Endothelial cell of umbilical vein (primary cell): ENCODE data around the gene CDK2. TPM values are rescaled to one million over a fixed set of nuclear protein-coding genes. Genes with fewer than 3 reads are reported as not detected.

Experiments used
- BruUV-seq: library from RNA; stranded (reverse); fragments of 400-500 nt; replicated peaks from 2 replicates; lab custom pipeline; 2021; lab: Mats Ljungman, UMichigan
- CTCF ChIA-PET: fragments of 300-600, 350-600 bp; sonication (Branson Sonifier 250); formaldehyde crosslinking; loops from one replicate; lab custom pipeline; 2021; ENCODE audit warnings: antibody characterized with exemption, inconsistent platforms; lab: Charles Lee
- POLR2A ChIA-PET: fragments of 300-600, 350-600 bp; sonication (Branson Sonifier 250); formaldehyde crosslinking; loops from one replicate; lab custom pipeline; 2021; ENCODE audit warnings: antibody characterized with exemption, inconsistent platforms; lab: Charles Lee
- DNase-seq: peaks from one replicate; pipeline ENCODE4 v3.0.0-alpha.2; 2011; ENCODE audit warnings: low read depth, low spot score
- FAIRE-seq: peaks from 2 replicates; lab custom pipeline; 2011; peaks lifted over from hg19 to GRCh38; lab: Jason Lieb, UNC
- H2AFZ ChIP-seq: 2 replicates; pipeline ENCODE4 v1.6.0; 2012; ENCODE audit warnings: low read depth, low read length, control low read depth, inconsistent platforms
- H3K27ac ChIP-seq: 2 replicates; pipeline ENCODE4 v1.5.1; 2011; ENCODE audit warnings: low read depth, mild to moderate bottlenecking, control low read depth, low read length, moderate library complexity; ENCODE audit not compliant: insufficient read depth
- H3K27me3 ChIP-seq, 2 experiments: 2 replicates each; pipeline versions ENCODE4 v1.6.0 to v1.6.1; 2011; ENCODE audit warnings: low read length in 2 of 2, mixed read lengths in 1 of 2; ENCODE audit not compliant: control insufficient read depth in 2 of 2, insufficient read depth in 2 of 2
- H3K36me3 ChIP-seq, 2 experiments: 2 replicates in 1 of 2; 3 replicates in 1 of 2; pipeline ENCODE4 v1.5.1; 2011; ENCODE audit warnings: low read length in 2 of 2, mild to moderate bottlenecking in 1 of 2, moderate library complexity in 1 of 2; ENCODE audit not compliant: control insufficient read depth in 2 of 2, insufficient read depth in 2 of 2; ENCODE audit errors: extremely low read depth in 1 of 2
- H3K4me1 ChIP-seq: 3 replicates; pipeline ENCODE4 v1.5.1; 2011; ENCODE audit warnings: mild to moderate bottlenecking, low read length; ENCODE audit not compliant: control insufficient read depth, insufficient read depth; ENCODE audit errors: extremely low read depth
- H3K4me2 ChIP-seq: 2 replicates; pipeline ENCODE4 v1.6.1; 2011; ENCODE audit warnings: low read length, control low read depth, mixed read lengths; ENCODE audit not compliant: insufficient read depth
- H3K4me3 ChIP-seq, 3 experiments: fragments of 200-600 bp in 1 of 3; sonication (generic), shearing (Covaris generic) in 1 of 3; replicated peaks in 1 of 3; 2 replicates each; pipeline ENCODE4 v1.5.1; 2011 to 2016; ENCODE audit warnings: control low read depth in 3 of 3, low read length in 3 of 3, mild to moderate bottlenecking in 2 of 3, inconsistent platforms in 1 of 3, low read depth in 1 of 3, moderate library complexity in 1 of 3; ENCODE audit not compliant: insufficient read depth in 1 of 3
- H3K79me2 ChIP-seq: 2 replicates; pipeline ENCODE4 v1.6.0; 2012; ENCODE audit warnings: low read length, inconsistent platforms; ENCODE audit not compliant: control insufficient read depth, insufficient read depth
- H3K9ac ChIP-seq: replicated peaks from 2 replicates; pipeline ENCODE3; 2011; ENCODE audit warnings: low read length, control low read depth; ENCODE audit not compliant: insufficient read depth; ENCODE audit errors: extremely low read depth
- H3K9me1 ChIP-seq: replicated peaks from 3 replicates; pipeline ENCODE4 v1.6.0; 2011; ENCODE audit warnings: mild to moderate bottlenecking, low read length; ENCODE audit not compliant: control insufficient read depth, insufficient read depth; ENCODE audit errors: extremely low read depth
- H3K9me3 ChIP-seq: replicated peaks from 2 replicates; pipeline ENCODE4 v1.5.1; 2012; ENCODE audit warnings: low read length, inconsistent platforms; ENCODE audit not compliant: control insufficient read depth, insufficient read depth
- H4K20me1 ChIP-seq: replicated peaks from 2 replicates; pipeline ENCODE3; 2011; ENCODE audit warnings: mild to moderate bottlenecking, low read length; ENCODE audit not compliant: control insufficient read depth, insufficient read depth; ENCODE audit errors: extremely low read depth
- CTCF ChIP-seq, 2 donors: IDR thresholded peaks; 1 replicate in 1 of 2; 2 replicates in 1 of 2; pipeline ENCODE4 v1.5.1; 2011; ENCODE audit warnings: low read length in 2 of 2, mild to moderate bottlenecking in 2 of 2, moderate library complexity in 2 of 2, control low read depth in 1 of 2, inconsistent platforms in 1 of 2, low read depth in 1 of 2; ENCODE audit not compliant: insufficient read depth in 1 of 2; ENCODE audit errors: extremely low read depth in 1 of 2
- EZH2 ChIP-seq: IDR thresholded peaks from 2 replicates; pipeline ENCODE4 v1.6.1; 2012; ENCODE audit warnings: borderline replicate concordance, low read depth, mild to moderate bottlenecking, moderate library complexity, low read length, inconsistent platforms; ENCODE audit not compliant: severe bottlenecking
- FOS ChIP-seq: IDR thresholded peaks from 2 replicates; pipeline ENCODE4 v1.6.1; 2011; ENCODE audit warnings: mild to moderate bottlenecking, low read length, moderate library complexity, borderline replicate concordance; ENCODE audit not compliant: insufficient read depth
- GATA2 ChIP-seq: IDR thresholded peaks from 2 replicates; pipeline ENCODE4 v1.7.0; 2011; ENCODE audit warnings: low read depth, mild to moderate bottlenecking, moderate library complexity, mixed read lengths, low read length; ENCODE audit not compliant: insufficient read length, insufficient read depth
- MAX ChIP-seq: IDR thresholded peaks from 2 replicates; pipeline ENCODE4 v1.6.1; 2011; ENCODE audit not compliant: insufficient read depth, insufficient read length
- MYC ChIP-seq: IDR thresholded peaks from one replicate; pipeline ENCODE4 v1.6.1; 2011; ENCODE audit warnings: mild to moderate bottlenecking, low read depth, low read length
- POLR2A ChIP-seq: IDR thresholded peaks from 2 replicates; pipeline ENCODE4 v1.6.1; 2012; ENCODE audit warnings: low read depth, mild to moderate bottlenecking, control low read depth, low read length
- POLR2AphosphoS5 ChIP-seq: IDR thresholded peaks from 2 replicates; pipeline ENCODE4 v1.6.1; 2012; ENCODE audit warnings: low read depth, mild to moderate bottlenecking, control low read depth, low read length, moderate library complexity; ENCODE audit not compliant: insufficient read depth
- dilution Hi-C: fragments of 300-500 bp; cut with MboI; formaldehyde crosslinking; loops from one replicate; pipeline ENCODE4 v1.15.0; 2019; ENCODE audit warnings: low sequenced_read_pairs; ENCODE audit not compliant: extremely low pct_ligation_motif_present
- intact Hi-C: fragments of 100-400 bp; cut with micrococcal nuclease; formaldehyde crosslinking; loops from one replicate; pipeline ENCODE4 v1.10.0; 2022
- polyA plus RNA-seq, 4 experiments: library from polyadenylated mRNA; depleted of rRNA in 3 of 4; stranded (reverse) in 3 of 4; unstranded in 1 of 4; fragments of >200 nt; gene quantifications; 2 replicates each; pipeline versions ENCODE4 v1.2.1 to v1.2.3, GENCODE V29; 2011 to 2012; ENCODE audit warnings: missing spikeins in 1 of 4
- total RNA-seq: library from RNA; stranded (reverse); gene quantifications from 2 replicates; pipeline ENCODE4 v1.2.3, GENCODE V29; 2021

CDK2 gene
- total and polyA plus RNA-seq, 2 donors (not counting 3 experiments of a cell fraction or from before 2014, with no cell fraction given): 46.7 to 69.8 TPM

GRCh38 chr12:55927588-55928502, 38.8 kb upstream of the CDK2 start, which contains the start of gene PYM1:
PYM1 (minus strand) TSS chr12:55927894; CDS start chr12:55927761, 133 bp downstream.
- peak; percentile 71 for DNase-seq
- ChIA-PET POLR2A (interaction anchor here (1.3 to 3.9 kb wide), 2 partner anchors 46 to 98 kb away, joined by 3 to 15 read pairs; partner anchors contain the start of genes DNAJC14 and RAB5B), CTCF (interaction anchor here (1.3 to 3.9 kb wide), 6 partner anchors 12 to 189 kb away, joined by 5 to 30 read pairs (median 7); partner anchors contain the start of genes DNAJC14, ORMDL2 and SARNP)
- TF ChIP-seq POLR2A (peak; percentile 86), MYC (no peak), POLR2AphosphoS5 (peak; percentile 53)
- H3K27ac ChIP-seq: peak within 1 kb of the TSS; percentile 40
- dilution Hi-C loops: no loop called here
- peak; percentile 89 for FAIRE-seq
- H3K9me3 ChIP-seq: no peaks in the 10 kb centered on the region
- H3K79me2 ChIP-seq: peaks cover 24% of the 10 kb centered on the region
- H3K4me2 ChIP-seq: peak within 1 kb of the TSS; percentile 94
- no peaks in the 10 kb centered on the region for H3K27me3 ChIP-seq
- no peaks in the 10 kb centered on the region for H3K9me1 ChIP-seq
- H3K9ac ChIP-seq: peak within 1 kb of the TSS; percentile 70
- H3K4me1 ChIP-seq: peaks cover 35% of the 10 kb centered on the region
- peak within 1 kb of the TSS; percentile 55 to 98 (median 81) for H3K4me3 ChIP-seq
- intact Hi-C loops: loop anchor here (1.0 kb wide), 4 partner anchors 80 to 176 kb away; partner anchors contain the start of genes DNAJC14, PA2G4 and SARNP
- H2AFZ ChIP-seq: peak within 1 kb of the TSS; percentile 86
- H3K36me3 ChIP-seq: no peaks in the 10 kb centered on the region
- H4K20me1 ChIP-seq: no peaks in the 10 kb centered on the region
- no TSS peak for BruUV-seq

- H3K4me3 ChIP-seq: no peak overlapping the region
- DNase-seq (no peak), FAIRE-seq (no peak)
- intact Hi-C loops (no loop called here), dilution Hi-C loops (no loop called here)
- no peak overlapping the region for H3K4me2 ChIP-seq
- H3K9ac ChIP-seq: no peak overlapping the region
- peaks cover 42% of the 10 kb centered on the region for H3K4me1 ChIP-seq
- TF ChIP-seq FOS (no peak), POLR2A (no peak), EZH2 (no peak), MYC (no peak), MAX (no peak), POLR2AphosphoS5 (no peak), CTCF (IDR thresholded peaks at IDR 0.05; ENCODE audit: extremely low read depth in 1 of 2, insufficient read depth in 1 of 2, low read depth in 1 of 2, low read length in 2 of 2) (no peak), GATA2 (no peak)
- H3K9me1 ChIP-seq: no peaks in the 10 kb centered on the region
- POLR2A ChIA-PET: interaction anchor here (0.5 kb wide), 1 partner anchor 80 kb away, joined by 9 read pairs; no protein-coding TSS in a partner anchor
- no peaks in the 10 kb centered on the region for H3K9me3 ChIP-seq
- peaks cover 20% of the 10 kb centered on the region for H3K79me2 ChIP-seq
- no peak overlapping the region for H2AFZ ChIP-seq
- H3K36me3 ChIP-seq: no peaks in the 10 kb centered on the region
- no peak overlapping the region for H3K27ac ChIP-seq
- CTCF ChIA-PET: interaction anchor here (1.2 kb wide), 1 partner anchor 115 kb away, joined by 4 read pairs; no protein-coding TSS in a partner anchor
- H4K20me1 ChIP-seq: no peaks in the 10 kb centered on the region
- no peaks in the 10 kb centered on the region for H3K27me3 ChIP-seq
- BruUV-seq: no TSS peak
Observed at GRCh38 chr12:55929306-55929791, 37.3 kb upstream of the CDK2 start.
